SHP77 treated with DMSO at 0.1 percent for 48 hours (cell line): ENCODE measurements around the gene SNAPC2.
"Not testable (repeated sequence)": the region's sequence is repeated elsewhere in the genome, so short reads cannot be mapped to it uniquely, and the experiment has no call there.

Experiments used
- DNase-seq: peaks from one replicate; lab custom pipeline; 2025; lab: John Stamatoyannopoulos, UW

Gene SNAPC2

DNA sequence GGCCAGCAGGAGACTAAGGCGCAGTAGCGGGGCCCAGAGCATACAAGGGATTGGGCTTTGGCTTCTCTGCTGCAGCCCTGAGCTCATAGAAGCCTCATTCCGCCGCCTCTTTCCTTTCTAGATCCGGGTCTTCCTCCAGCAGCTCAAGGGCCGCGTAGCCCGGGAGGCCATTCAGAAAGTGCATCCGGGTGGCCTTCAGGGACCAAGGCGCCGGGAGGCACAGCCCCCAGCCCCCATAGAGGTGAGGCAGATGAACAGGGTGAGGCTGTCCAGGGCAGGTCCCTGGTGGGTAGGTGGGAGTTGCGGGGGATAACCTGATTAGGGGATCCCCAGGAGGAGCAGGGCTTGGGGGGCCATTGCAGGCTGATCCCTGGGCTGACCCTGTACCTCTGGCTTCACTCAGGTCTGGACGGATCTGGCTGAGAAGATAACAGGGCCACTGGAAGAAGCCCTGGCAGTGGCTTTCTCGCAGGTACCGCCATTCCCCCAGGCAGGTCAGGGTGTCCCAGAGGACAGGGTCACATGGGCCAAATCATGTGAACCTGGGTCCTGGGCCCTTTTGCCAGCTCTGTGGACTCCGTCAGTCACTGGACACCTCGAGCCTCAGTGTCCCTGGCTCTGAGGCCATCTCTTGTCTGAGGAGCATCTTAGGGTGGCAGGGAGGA lies 1.3 kb downstream of the SNAPC2 start:
- no peak for DNase-seq

DNA sequence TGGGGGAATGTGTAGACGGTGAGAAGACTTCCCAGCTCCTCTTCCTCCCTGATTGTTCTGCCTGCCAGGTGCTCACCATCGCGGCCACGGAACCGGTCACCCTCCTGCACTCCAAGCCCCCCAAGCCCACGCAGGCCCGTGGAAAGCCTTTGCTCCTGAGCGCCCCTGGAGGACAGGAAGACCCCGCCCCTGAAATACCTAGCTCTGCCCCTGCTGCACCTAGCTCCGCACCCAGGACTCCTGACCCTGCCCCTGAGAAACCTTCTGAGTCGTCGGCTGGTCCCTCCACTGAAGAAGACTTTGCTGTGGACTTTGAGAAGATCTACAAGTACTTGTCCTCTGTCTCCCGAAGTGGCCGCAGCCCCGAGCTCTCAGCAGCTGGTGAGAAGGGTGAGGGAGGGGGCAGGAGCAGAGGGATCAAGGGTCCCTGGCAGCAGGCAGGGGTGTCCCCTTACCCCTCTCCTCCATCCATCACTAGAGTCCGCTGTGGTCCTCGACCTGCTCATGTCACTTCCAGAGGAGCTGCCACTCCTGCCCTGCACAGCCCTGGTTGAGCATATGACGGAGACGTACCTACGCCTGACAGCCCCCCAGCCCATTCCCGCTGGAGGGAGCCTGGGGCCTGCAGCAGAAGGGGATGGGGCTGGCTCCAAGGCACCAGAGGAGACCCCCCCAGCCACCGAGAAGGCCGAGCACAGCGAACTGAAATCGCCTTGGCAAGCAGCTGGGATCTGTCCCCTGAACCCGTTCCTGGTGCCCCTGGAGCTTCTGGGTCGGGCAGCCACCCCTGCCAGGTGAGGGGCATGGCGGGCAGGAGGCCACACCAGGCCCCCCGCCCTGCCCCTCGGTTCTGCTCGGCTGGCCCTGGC lies 2.1 kb downstream of the SNAPC2 start:
- no peak for DNase-seq

DNA sequence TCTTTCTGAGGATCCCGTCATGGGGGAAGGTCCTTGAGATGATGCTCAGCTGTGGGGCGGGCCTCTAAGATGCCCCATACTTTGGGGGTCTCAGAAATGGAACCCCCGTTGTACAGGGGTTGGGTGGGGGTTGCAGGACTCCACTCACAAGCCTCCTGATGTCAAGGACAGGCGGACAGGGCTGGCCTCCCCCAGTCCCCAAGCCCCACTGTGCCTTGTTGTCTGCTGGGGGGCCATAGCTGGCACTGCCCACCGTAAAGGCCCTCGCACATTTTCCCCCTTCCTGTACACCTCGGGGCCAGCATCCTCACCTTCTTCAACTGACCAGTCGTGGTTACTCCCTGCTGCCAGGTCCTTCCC lies 2.7 kb downstream of the SNAPC2 start:
- no peak for DNase-seq

DNA sequence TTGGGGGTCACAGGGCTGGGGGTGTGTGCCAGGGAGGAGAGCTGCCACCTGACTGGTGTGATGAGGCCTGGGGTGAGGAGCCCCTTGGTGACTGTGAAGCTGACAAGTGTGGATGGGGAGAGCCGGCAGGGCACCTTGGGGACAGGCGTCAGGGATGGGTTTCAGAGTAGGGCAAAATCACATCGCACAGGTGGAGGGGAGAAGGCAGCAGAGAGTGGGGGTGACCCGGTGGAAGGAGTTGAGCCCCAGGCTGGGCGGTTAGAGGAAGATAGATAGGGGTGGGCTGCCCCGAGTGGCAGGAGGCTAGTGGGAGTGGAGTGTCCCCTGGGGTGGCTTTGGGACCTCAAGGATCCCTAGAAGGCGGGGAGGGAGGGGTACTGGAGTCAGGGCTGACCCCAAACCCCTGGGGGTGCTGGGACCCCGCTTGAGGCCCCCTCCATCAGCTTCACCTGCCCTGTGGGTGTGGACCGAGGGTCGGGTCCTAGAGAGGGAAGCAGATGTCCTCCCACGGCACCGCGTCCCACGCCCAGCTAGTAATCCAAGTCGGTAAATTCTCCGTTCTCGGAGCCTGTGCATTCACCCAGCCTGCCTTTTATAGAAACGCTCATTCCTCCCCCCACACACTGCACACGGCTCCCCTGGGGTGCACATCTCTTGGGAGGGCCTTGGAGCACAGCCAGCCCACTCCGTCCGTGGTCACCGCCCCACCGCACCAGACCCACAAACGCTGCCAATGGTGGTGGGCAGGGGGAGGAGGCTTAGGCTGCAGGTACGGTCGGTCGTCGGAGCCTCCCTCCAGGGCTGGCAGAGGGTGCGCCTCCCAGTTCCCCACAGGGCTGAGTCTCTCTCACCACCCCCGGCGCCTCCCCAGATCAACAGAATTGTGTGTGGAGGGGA lies 3.4 kb downstream of the SNAPC2 start:
- DNase-seq: no peak

DNA sequence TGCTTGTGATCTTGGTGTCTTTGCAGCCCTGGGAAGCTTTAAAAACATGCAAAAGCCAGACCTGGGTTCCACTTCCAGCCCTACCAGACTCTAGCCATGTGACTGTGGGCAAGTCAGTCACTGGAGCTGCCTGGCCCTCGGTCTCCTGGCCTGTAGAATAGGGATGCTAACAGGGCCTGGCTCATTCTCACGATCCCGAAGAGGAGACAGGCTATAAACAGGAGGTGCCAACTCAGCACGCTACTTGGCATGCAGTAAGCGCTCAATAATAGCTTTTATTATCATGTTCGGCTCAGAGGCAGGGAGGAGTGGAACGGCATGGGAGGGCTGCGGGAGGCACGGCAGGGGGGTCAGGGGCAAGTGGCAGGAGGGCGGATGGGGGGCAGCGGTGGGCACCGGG lies 4.1 kb downstream of the SNAPC2 start:
- DNase-seq: no peak

DNA sequence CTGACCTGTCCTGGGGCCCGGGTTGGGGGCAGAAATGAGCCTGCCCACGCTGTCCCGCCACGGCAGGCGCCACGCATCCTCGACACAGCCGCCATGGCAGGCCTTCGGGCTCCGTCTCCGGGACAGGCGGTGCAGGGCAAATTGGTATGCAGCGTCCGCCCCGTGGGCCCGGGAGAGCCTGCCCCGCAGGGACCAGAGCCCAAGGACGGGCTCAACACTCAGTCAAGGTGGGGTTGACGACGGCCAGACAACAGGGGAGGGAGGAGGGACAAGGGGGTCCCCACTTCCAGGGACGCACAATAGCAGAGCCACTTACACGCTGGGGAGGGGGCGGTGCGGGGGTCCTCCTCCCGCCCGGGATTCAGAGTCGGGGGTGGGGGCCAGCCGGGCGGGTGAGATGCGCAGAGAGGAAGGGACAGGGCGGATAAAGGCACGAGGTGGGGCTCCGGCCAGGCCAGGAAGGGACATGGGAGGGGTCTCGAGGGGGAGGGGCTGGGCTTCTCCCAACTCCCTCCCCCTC lies 4.6 kb downstream of the SNAPC2 start:
- DNase-seq: no peak

DNA sequence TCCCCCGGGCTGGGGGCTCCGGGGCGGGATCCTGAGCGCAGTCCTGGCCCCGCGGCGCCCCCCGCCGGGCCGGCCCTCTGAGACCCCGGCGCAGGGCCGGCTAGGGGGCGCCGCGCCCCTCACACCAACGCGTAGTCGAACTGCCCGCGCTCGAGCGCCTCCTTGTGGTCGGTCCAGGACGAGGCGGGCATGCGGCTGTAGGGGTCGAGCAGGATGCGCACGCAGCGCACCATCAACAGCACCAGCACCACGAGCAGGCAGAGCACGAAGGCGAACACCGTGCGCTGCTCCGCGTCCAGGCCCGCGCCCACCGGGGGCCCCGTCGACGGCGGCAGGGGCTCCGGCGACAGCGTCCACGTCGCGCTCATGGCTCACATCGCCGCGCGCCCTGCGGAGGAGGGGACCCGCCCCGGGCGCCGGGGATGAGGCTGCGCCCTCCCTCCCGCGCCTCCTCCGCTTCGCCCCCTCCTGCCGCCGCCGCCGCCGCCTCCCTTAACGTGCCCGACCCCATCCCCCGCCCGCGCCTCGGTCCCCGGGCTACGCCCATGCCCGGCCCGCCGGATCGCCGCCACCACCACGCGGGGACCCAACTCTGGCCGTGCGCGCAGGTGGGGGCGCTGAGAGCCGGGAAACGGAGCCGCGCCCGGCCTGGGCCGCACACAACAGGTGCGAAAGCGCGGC lies 5.2 kb downstream of the SNAPC2 start:
- peak; percentile 39 for DNase-seq

DNA sequence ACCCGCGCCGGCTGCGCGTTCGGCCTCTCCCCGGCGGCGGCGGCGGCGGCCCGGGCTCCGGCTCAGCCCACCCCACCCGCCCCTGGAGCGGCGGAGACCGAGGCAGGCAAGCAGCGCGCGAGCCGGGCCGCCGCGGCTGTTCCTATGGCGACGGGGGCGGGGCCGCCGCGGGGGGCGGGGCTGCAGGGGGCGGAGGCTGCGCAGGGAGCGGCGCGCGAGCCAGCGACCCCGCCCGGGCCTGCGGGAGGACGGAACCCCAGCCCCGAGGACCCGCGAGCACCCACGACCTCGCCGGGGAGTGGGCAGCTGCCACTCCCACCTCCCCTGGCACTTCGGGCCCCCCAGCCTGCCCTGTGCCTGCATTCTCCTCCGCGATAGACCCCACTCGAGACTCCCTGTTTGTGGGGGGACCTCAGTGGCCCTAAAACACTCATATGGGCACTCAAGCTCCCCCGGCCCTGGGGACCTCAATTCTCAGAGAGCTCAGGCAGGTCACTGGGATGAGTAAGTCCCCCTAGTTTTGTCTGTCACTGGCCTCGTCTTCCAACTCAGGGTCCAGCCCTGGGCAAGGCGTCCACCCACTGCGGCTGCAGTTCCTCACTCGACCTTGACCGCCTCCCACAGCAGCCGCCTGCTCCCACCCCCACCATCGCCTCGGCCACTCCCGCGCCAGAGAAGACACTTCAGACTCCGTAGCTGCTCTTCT lies 6.0 kb downstream of the SNAPC2 start, which contains the start of gene CTXN1:
Gene CTXN1 (minus strand): TSS at position 115 of the 706 bp plus-strand sequence. CDS start 597 bp downstream, outside the sequence.
- no peak for DNase-seq

DNA sequence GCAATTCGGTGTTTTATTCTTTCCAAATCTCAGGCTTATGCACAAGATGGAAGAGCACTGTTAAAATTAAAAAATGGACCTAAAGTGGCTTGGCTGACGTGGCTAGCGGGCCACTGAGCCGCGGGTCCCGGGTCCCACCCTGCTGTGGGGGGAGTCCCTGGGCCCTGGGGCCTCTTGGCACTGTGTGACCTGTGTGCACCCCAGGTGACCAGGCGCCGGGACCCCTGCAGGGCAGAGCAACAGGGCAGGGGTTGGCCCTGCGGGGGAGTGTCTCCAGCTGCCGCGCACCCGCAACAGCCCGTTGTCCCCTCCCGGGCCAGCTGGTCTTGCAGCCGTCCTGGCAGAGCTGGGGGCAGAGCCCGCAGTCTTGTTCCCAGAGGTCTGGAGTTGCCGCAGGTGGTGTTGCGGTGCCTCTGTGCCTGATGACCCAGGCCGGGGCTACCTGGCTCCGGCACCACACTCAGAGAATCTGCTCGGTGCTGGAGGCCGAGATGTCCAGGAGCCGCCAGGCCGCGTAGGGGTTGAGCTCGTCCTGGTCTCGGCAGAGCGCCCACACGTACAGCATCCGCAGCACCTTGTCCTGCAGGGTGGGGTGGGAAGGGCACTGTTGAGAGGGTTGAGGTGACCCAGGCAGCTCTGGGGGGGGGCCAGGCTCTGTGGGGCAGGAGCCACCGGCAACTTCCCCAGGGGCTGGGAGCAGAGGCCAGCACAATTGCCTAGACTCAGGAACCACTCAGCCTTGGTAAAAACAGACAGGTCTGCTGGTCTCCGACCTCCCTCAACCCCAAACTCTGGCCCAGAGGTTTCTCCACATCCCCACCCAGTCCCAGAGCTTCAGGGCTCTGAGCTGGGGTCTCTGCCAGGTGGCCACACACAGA lies 6.8 kb downstream of the SNAPC2 start:
- DNase-seq: no peak

DNA sequence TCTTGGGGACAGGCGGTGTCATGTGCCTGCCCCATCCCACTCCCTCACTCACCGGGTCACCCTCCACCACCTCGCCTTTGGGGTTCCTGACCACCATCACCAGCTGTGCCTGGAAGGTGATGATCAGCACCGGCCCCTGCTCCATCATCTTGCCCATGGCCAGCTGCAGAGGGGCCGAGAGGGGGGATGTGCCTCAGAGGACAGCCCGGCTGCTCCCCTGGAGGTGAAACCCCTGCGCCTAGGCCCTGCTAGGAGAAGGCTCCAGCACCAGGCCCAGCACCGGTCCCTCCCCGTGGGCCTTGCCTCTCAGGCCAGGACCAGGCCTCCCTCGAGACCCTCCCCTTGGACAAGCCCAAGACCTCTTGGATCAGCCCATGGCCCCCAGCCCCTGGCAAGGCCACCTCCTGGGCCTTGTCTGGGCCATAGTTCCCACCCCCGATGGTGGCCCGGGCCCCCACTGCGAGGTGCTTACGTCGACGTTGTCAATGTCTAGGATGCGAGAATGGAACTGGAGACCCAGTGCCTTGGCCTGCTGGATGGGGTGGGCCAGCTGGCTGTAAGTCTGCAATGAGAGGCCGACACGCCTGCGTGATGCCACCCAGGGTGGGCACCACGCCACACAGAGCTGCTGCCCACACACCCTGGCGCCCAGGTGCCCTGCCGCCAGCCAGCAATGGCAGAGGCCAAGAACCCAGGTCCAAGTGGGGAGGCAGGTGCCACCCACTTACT lies 7.6 kb downstream of the SNAPC2 start:
- no peak for DNase-seq

DNA sequence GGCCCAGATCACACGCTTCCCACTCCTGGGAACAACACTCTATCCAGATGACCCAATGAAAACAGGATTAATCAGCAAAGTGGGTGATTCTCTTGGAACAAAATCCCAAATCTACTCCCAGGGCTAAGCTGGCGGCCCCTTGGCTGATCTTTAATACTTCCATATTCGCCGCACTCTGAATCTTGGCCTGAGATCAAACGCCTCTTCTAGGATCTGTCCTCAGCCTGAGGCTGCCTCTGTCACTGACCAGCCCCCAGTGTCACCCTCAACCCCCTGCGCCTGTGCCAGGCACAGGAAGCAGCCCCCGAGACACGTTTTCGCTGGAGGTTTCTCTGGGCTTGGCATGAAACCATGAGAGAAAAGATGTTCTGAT lies 8.2 kb downstream of the SNAPC2 start:
- DNase-seq: no peak

DNA sequence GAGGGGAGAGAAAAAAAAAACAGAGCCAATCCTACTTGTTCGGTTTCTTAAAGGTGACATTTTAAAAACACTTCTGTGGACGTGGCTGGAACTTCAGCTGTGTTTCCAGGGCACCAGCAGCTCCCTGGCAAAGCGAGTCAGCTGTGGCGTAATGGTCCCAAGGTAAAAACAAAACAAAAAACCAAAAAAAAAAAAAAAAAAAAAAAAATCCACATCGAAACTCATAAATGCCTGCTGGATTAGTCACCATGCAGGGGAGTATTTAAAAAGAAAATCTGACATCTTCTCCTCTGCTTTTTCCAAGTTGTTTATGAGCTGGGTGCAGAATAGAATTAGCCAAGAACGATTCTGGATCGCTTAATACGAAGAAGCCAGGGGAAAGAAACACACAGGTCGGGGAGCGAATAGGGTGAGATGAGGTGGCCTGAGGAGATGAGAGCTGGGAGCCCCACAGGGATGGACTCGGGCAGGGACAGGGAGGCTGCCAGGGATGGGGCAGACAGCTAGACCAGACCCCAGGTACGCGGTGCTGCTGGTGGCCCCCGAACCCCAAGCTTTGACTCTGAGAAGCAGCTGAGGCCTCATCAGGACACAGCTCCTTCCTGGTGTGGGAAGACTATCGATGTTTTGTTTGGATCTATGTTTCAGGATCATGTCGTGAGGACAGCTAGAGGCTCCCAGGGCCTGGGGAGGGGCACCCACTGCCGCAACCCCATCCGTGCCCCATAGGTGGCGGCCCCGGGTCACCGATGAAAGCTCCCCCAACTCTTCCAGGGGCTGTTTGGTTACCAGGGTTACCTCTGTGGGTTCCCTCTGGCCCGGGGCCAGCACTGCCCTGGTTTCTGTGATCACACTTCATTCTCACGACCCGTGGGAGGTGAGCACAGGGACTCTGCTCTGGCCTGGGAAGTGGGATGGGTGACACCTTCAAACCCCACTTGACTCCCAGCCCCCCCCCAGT lies 8.9 kb downstream of the SNAPC2 start:
- DNase-seq: no peak

DNA sequence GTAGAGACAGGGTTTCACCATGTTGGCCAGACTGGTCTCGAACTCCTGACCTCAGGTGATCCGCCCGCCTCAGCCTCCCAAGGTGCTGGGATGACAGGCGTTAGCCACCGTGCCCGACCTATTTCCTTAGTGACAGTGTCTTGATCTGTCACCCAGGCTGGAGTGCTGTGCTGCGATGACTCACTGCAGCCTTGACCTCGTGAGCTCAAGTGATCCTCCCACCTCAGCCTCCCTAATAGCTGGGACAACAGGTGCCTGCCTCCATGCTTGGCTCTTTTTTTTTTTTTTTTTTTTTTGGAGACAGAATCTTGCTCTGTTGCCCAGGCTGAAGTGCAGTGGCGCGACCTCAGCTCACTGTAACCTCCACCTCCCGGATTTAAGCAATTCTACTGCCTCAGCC lies 9.9 kb downstream of the SNAPC2 start:
- not testable (repeated sequence) for DNase-seq

DNA sequence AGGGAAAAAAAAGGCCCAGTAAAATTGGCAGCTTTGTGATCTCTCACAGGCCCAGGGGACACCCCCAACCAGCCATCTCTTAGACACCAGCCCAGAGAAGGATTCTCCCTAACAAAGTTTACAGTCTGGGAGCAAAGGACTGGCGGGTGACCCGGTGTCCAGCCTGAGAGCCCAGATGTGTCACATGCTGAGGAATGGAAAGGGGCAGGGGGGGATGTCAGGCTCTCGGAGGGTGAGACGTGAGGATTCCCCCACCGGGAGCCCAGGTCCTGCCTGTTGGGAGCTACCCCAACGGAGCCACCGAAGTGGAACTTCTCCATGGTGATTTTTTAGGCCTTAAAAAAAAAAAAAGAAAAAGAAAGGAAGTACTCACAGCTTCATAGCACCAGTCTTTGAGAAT lies 10.6 kb downstream of the SNAPC2 start:
- DNase-seq: no peak

DNA sequence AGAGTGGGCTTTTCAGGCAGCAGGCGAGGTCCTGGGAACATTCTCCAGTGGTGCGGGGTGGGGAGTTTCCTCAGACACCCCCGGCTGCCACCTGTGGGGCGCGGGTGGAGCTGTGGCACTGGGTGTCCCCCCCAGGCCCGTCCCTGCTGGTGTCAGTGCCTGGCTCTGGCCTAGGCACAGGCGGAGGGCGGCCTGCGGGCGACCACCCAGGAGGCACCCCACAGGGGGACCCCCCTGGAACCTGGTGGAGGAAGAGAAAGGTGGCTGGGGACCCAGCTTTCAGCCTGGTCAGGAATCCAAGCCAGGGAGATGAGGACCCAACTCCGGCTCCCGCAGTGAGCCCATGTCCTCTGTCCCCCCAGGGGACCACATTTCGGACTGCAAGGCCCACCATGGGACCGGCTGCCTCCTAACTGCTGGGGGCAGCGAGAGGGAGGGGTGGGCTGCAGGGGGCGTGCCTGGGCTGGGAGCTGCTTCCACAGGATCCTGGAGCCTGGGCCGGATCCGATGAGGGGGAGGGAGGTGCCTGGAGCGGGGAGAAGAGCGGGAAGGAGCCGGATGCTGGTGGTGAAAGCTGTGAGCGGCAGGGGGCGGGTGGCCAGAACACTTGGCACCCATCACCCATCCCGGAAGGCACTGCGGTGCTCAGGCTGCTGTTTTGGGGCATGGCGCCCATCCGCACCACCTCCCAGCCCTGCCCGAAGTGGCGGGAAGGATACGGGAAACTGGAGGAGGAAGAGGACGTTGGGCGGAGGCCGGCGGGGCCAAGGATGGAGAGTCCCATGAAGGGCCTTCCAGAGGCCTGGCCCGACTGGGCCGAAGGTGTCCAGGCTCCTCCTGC lies 11.3 kb downstream of the SNAPC2 start:
- DNase-seq: no peak

DNA sequence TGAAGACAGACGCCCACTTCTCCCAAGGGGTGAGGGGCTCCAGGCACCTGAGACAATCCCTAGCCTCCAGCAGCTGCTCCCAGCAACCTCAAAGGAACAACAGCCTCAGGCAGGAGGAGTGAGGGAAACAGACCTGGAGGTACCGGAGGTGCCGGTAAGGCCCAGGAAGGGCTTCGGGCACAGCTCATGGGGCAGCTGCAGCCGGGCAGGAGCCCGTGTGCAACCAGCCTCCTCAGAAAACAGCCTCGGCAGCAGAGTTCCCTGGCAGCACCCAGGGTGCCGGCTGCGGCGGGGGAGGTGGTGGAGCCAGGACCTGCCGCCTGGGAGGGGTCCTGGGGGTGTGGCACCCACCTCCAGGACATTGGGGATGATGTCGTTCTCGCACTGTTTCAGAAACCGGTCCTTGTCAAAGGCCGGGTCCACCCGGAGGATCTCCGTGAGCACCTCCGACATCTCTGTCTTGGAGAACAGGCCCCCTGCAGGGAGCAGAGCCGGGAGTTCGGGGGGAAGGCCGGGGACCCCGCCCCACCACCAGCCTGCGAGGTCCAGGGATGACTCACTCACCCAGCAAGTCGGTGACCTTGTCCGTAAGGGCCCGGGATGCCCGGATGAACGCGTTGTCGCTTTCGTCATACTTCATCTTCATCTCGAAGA lies 12.3 kb downstream of the SNAPC2 start:
- DNase-seq: no peak

DNA sequence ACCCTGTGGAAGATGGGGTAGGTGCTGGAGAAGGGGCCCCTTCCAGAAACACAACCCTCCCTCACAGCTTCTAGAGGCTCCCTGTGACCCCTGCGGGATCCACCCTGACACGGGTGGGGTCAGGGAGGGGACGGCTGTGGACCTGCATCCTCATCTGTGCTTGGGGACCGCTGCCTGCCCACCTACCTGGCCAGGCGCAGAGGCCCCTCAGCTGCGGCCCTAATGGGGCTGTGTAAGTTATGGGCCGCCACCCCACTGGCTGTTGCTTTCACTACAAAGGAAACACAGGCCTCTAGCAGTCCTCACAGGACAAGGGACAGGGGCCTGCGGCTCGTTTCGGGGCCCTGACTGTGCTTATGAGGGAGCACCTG lies 12.8 kb downstream of the SNAPC2 start:
- no peak for DNase-seq
